SK-N-SH (cell line): ENCODE measurements around the gene DUOX2. TPM values are rescaled to one million over a fixed set of nuclear protein-coding genes. Genes with fewer than 3 reads are reported as not detected.

Source experiments
- CTCF ChIA-PET: fragments of 300-600, 350-600 bp; formaldehyde crosslinking; extraction: SDS; loops from one replicate; lab custom pipeline; 2021; lab: Yijun Ruan, JAX
- POLR2A ChIA-PET: fragments of 350-600 bp; sonication (Branson Sonifier 250); formaldehyde crosslinking; extraction: SDS; loops from one replicate; lab custom pipeline; 2020; ENCODE audit warnings: antibody characterized with exemption, inconsistent platforms; lab: Yijun Ruan, JAX
- DNase-seq: peaks from one replicate; pipeline ENCODE4 v3.0.0; 2012
- H2AFZ ChIP-seq: fragments of 200-600 bp; sonication (generic); 2 replicates; pipeline ENCODE4 v1.8.1; 2016; ENCODE audit warnings: antibody characterized with exemption, mild to moderate bottlenecking, low read depth
- H3F3A ChIP-seq: fragments of 200-600 bp; sonication (generic); replicated peaks from 2 replicates; pipeline ENCODE3; 2016; ENCODE audit warnings: antibody characterized with exemption, mild to moderate bottlenecking; ENCODE audit not compliant: insufficient read depth
- H3K27ac ChIP-seq, 2 experiments: fragments of 200-500 bp in 1 of 2; fragments of 200-600 bp in 1 of 2; sonication (Bioruptor generic) in 1 of 2; sonication (generic), shearing (Covaris generic) in 1 of 2; 2 replicates each; pipeline versions ENCODE4 v1.5.1 to v1.6.1; 2014 to 2016; ENCODE audit warnings: low read depth in 2 of 2, inconsistent platforms in 1 of 2, low read length in 1 of 2, mild to moderate bottlenecking in 1 of 2, mixed read lengths in 1 of 2
- H3K27me3 ChIP-seq: fragments of 200-600 bp; sonication (generic), shearing (Covaris generic); 2 replicates; pipeline ENCODE4 v1.6.1; 2016; ENCODE audit warnings: mixed run types; ENCODE audit not compliant: insufficient read depth
- H3K36me3 ChIP-seq, 2 experiments: fragments of 200-500 bp in 1 of 2; fragments of 200-600 bp in 1 of 2; sonication (Bioruptor generic) in 1 of 2; sonication (generic) in 1 of 2; replicated peaks in 1 of 2; 2 replicates each; pipeline versions ENCODE3 to v1.5.1; 2014 to 2016; ENCODE audit warnings: low read length in 1 of 2, mild to moderate bottlenecking in 1 of 2; ENCODE audit not compliant: insufficient read depth in 2 of 2, control insufficient read depth in 1 of 2
- H3K4me1 ChIP-seq, 2 experiments: fragments of 200-500 bp in 1 of 2; fragments of 200-600 bp in 1 of 2; sonication (Bioruptor generic) in 1 of 2; sonication (generic), shearing (Covaris generic) in 1 of 2; 2 replicates each; pipeline versions ENCODE4 v1.5.1 to v1.6.1; 2014 to 2016; ENCODE audit warnings: low read depth in 1 of 2, low read length in 1 of 2, mixed run types in 1 of 2; ENCODE audit not compliant: insufficient read depth in 2 of 2, control insufficient read depth in 1 of 2
- H3K4me2 ChIP-seq: fragments of 200-600 bp; sonication (generic), shearing (Covaris generic); 2 replicates; pipeline ENCODE4 v1.6.1; 2017; ENCODE audit warnings: mixed run types
- H3K4me3 ChIP-seq, 2 experiments: fragments of 200-500 bp in 1 of 2; fragments of 200-600 bp in 1 of 2; sonication (Bioruptor generic) in 1 of 2; sonication (generic), shearing (Covaris generic) in 1 of 2; 2 replicates each; pipeline versions ENCODE4 v1.5.1 to v1.8.1; 2014 to 2016; ENCODE audit warnings: low read depth in 2 of 2, inconsistent platforms in 1 of 2, low read length in 1 of 2, mild to moderate bottlenecking in 1 of 2, mixed read lengths in 1 of 2, moderate library complexity in 1 of 2
- H3K79me2 ChIP-seq: fragments of 200-600 bp; sonication (generic); 2 replicates; pipeline ENCODE4 v1.8.1; 2017; ENCODE audit warnings: mild to moderate bottlenecking; ENCODE audit not compliant: insufficient read depth
- H3K9ac ChIP-seq: fragments of 200-600 bp; sonication (generic); 2 replicates; pipeline ENCODE4 v1.6.1; 2017; ENCODE audit warnings: mixed run types
- H3K9me2 ChIP-seq: fragments of 200-600 bp; sonication (generic); 2 replicates; pipeline ENCODE4 v1.6.1; 2017; ENCODE audit warnings: mixed run types
- H3K9me3 ChIP-seq: fragments of 200-600 bp; sonication (generic); 2 replicates; pipeline ENCODE4 v1.6.1; 2017; ENCODE audit warnings: mixed run types, mild to moderate bottlenecking, moderate library complexity
- H4K20me1 ChIP-seq: fragments of 200-600 bp; sonication (generic); 2 replicates; pipeline ENCODE4 v1.6.1; 2017; ENCODE audit warnings: mild to moderate bottlenecking, mixed run types; ENCODE audit not compliant: insufficient read depth
- FOSL2 ChIP-seq: IDR thresholded peaks from 2 replicates; pipeline ENCODE4 v1.4.0; 2012; ENCODE audit warnings: low read depth, mild to moderate bottlenecking, moderate library complexity, borderline replicate concordance
- JUND ChIP-seq: IDR thresholded peaks from 2 replicates; pipeline ENCODE4 v1.4.0; 2012
- NFIC ChIP-seq: IDR thresholded peaks from 2 replicates; pipeline ENCODE4 v1.4.0; 2012; ENCODE audit warnings: borderline replicate concordance
- POLR2AphosphoS5 ChIP-seq: IDR thresholded peaks from 2 replicates; pipeline ENCODE4 v1.6.1; 2012; ENCODE audit warnings: low read depth, low read length
- RAD21 ChIP-seq: IDR thresholded peaks from 2 replicates; pipeline ENCODE4 v1.6.1; 2012; ENCODE audit warnings: mild to moderate bottlenecking, low read length
- RXRA ChIP-seq: IDR thresholded peaks from 2 replicates; pipeline ENCODE4 v1.4.0; 2012; ENCODE audit warnings: low read depth, mild to moderate bottlenecking, borderline replicate concordance
- TAF1 ChIP-seq: IDR thresholded peaks from 2 replicates; pipeline ENCODE4 v1.6.1; 2012; ENCODE audit warnings: low read depth, mild to moderate bottlenecking, low read length, moderate library complexity, borderline replicate concordance
- TCF12 ChIP-seq: IDR thresholded peaks from 2 replicates; pipeline ENCODE4 v1.4.0; 2012
- TEAD4 ChIP-seq: IDR thresholded peaks from 2 replicates; pipeline ENCODE4 v1.4.0; 2012; ENCODE audit warnings: mild to moderate bottlenecking, borderline replicate concordance; ENCODE audit not compliant: insufficient read depth
- WGBS: methylation state at CpG from one replicate; pipeline ENCODE4 v1.1.6; 2017; ENCODE audit warnings: low lambda C conversion rate; 5-methylcytosine and 5-hydroxymethylcytosine counted together
- polyA plus RNA-seq, 3 experiments: library from polyadenylated mRNA; depleted of rRNA; stranded (reverse); fragments of >200 nt; gene quantifications; 2 replicates each; pipeline ENCODE4 v1.2.3, GENCODE V29; 2012
- TF ChIP-seq, protein P1 (sequence below): fragments of 200-600 bp; sonication (generic); IDR thresholded peaks from 2 replicates; pipeline ENCODE4 v1.6.1; 2017; ENCODE audit warnings: antibody characterized with exemption, mild to moderate bottlenecking, moderate library complexity

Gene DUOX2
- polyA plus RNA-seq, 1 of the 3 experiments (the other 2 are of a cell fraction), result not detected

- no peaks in the 10 kb centered on the region for H3F3A ChIP-seq
- TF ChIP-seq NFIC (0 out of 2 replicates have a peak, but pooled peaks have one; percentile 16), RXRA (no peak)
- peak overlapping the region; percentile 28; the same call in 1 of the 2 replicates for H3K4me2 ChIP-seq
- H3K4me3 ChIP-seq, result no peak overlapping the region
- H3K79me2 ChIP-seq, result no peaks in the 10 kb centered on the region
- H3K4me1 ChIP-seq, result peaks cover 12 to 13% of the 10 kb centered on the region in 2 experiments; a peak in 3 of 4 replicates
- H3K27me3 ChIP-seq, result no peaks in the 10 kb centered on the region
- DNase-seq, result peak; percentile 82
- POLR2A ChIA-PET, result interaction anchor here (0.7 to 2.0 kb wide), 4 partner anchors 9 to 102 kb away, joined by 3 to 6 read pairs (median 4); partner anchors contain the start of gene SHF
- no peaks in the 10 kb centered on the region for H4K20me1 ChIP-seq
- CTCF ChIA-PET, result interaction anchor here (0.8 to 4.3 kb wide), 5 partner anchors 11 to 128 kb away, joined by 3 to 25 read pairs (median 4); no protein-coding TSS in a partner anchor
- 85% methylated on average over 11 of the region's 12 CpGs for WGBS
- H3K36me3 ChIP-seq, result peaks cover 0 to 3% of the 10 kb centered on the region in 2 experiments
- no peak overlapping the region for H2AFZ ChIP-seq
- no peaks in the 10 kb centered on the region for H3K9me3 ChIP-seq
- peak overlapping the region in 1 of 2 experiments; percentile 67; a peak in 2 of 4 replicates for H3K27ac ChIP-seq
- no peaks in the 10 kb centered on the region for H3K9me2 ChIP-seq
- H3K9ac ChIP-seq, result no peak overlapping the region
These were observed 34.4 kb upstream of the DUOX2 start for GRCh38 chr15:45148076-45149059.

- Histone ChIP-seq H3K27me3 (no peaks in the 10 kb centered on the region), H2AFZ (no peak overlapping the region), H3K4me3 (no peak overlapping the region), H3K9ac (no peak overlapping the region), H3K36me3 (peaks cover 0 to 3% of the 10 kb centered on the region in 2 experiments), H3F3A (no peaks in the 10 kb centered on the region), H3K4me2 (no peak overlapping the region), H4K20me1 (no peaks in the 10 kb centered on the region), H3K4me1 (peaks cover 12 to 13% of the 10 kb centered on the region in 2 experiments; a peak in 3 of 4 replicates), H3K9me3 (no peaks in the 10 kb centered on the region), H3K9me2 (no peaks in the 10 kb centered on the region), H3K79me2 (no peaks in the 10 kb centered on the region), H3K27ac (no peak overlapping the region)
- 100% methylated on average over 3 of the region's 7 CpGs for WGBS
- ChIA-PET CTCF (interaction anchor here (0.8 to 4.3 kb wide), 3 partner anchors 10 to 58 kb away, joined by 3 to 25 read pairs (median 12); no protein-coding TSS in a partner anchor), POLR2A (interaction anchor here (1.5 kb wide), 1 partner anchor 40 kb away, joined by 4 read pairs; the partner anchor contains the start of gene SHF)
- DNase-seq, result no peak
- TF ChIP-seq TAF1 (no peak), POLR2AphosphoS5 (no peak), RAD21 (no peak), RXRA (no peak), JUND (no peak), TCF12 (no peak), FOSL2 (no peak), NFIC (no peak), TEAD4 (no peak)
- TF ChIP-seq, protein P1, sequence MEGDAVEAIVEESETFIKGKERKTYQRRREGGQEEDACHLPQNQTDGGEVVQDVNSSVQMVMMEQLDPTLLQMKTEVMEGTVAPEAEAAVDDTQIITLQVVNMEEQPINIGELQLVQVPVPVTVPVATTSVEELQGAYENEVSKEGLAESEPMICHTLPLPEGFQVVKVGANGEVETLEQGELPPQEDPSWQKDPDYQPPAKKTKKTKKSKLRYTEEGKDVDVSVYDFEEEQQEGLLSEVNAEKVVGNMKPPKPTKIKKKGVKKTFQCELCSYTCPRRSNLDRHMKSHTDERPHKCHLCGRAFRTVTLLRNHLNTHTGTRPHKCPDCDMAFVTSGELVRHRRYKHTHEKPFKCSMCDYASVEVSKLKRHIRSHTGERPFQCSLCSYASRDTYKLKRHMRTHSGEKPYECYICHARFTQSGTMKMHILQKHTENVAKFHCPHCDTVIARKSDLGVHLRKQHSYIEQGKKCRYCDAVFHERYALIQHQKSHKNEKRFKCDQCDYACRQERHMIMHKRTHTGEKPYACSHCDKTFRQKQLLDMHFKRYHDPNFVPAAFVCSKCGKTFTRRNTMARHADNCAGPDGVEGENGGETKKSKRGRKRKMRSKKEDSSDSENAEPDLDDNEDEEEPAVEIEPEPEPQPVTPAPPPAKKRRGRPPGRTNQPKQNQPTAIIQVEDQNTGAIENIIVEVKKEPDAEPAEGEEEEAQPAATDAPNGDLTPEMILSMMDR, result no peak
- TF ChIP-seq, all 33 proteins: peak for 0
These were observed 33.6 kb upstream of the DUOX2 start for GRCh38 chr15:45147606-45148005.
